Superior temporal gyrus (tissue), 1 donor: ENCODE measurements around the gene LINC01488.

Experiments
- DNase-seq: peaks from one replicate; pipeline ENCODE4 v3.0.0-alpha.2; 2016; ENCODE audit errors: extremely low spot score

The LINC01488 gene

GRCh38 chr11:69463995-69464960, 17.2 kb upstream of the LINC01488 start:
- no peak for DNase-seq

GRCh38 chr11:69465236-69466000, 16.0 kb upstream of the LINC01488 start:
- DNase-seq, result no peak

DNA sequence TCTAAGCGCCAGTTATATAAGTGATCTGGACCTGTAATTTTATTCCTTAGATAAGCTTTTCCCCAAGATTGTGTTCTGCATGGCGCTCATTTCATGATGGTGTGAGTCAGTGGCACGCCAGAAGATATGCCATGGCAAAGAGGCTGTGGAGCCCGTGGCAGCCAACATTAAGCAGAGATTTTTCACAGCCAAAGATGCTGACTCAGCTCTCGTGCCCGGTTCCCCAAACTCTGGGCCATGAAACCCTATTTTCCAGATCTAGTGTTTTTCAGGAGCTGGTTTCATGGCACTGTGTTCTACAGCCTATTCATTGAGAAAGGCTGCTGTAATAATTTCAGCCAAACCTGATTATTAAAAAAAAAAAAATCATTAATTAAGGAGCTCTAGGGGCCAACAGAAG, 15.4 kb upstream of the LINC01488 start:
- DNase-seq, result no peak

DNA sequence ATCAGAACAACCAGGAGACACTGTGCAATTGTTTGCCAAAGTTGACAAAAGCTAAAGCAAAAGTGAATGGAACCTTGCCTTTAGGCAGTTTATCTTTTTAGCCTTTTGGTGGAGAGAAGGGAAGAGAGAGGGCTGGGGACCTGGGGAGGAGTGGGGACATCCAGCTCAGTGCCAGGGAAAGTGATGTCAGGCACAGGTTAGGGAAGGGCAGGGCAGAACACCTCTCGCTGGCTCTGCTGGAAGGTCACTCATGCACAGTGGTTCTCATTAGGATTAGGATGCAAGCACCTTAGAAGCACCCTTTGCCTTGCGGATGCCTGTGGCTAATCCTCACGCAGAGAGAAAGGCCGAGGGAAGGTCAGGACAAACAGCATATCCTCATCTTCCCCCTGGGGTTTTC, 14.3 kb upstream of the LINC01488 start:
- no peak for DNase-seq

DNA sequence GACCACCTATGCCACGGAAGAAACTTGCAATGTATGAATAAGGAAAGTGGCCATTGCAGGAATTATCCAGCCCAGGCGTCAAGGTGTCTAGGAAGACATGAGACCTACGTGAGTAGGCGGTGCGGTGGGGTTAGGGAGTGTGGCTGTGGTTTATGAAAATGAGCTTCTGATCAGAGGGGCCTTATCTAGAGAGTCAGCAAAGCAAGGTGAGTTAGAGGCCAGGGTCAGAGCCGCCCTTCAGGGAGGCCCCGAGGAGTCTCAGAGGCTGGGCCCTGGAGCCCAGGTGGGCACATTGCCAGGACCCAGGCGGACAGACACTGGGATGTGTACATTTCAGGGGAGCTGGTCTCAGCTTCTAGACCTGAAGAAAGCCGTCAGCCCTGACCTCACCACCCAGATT, 13.8 kb upstream of the LINC01488 start:
- no peak for DNase-seq

GRCh38 chr11:69468221-69468620, 13.2 kb upstream of the LINC01488 start:
- no peak for DNase-seq

DNA sequence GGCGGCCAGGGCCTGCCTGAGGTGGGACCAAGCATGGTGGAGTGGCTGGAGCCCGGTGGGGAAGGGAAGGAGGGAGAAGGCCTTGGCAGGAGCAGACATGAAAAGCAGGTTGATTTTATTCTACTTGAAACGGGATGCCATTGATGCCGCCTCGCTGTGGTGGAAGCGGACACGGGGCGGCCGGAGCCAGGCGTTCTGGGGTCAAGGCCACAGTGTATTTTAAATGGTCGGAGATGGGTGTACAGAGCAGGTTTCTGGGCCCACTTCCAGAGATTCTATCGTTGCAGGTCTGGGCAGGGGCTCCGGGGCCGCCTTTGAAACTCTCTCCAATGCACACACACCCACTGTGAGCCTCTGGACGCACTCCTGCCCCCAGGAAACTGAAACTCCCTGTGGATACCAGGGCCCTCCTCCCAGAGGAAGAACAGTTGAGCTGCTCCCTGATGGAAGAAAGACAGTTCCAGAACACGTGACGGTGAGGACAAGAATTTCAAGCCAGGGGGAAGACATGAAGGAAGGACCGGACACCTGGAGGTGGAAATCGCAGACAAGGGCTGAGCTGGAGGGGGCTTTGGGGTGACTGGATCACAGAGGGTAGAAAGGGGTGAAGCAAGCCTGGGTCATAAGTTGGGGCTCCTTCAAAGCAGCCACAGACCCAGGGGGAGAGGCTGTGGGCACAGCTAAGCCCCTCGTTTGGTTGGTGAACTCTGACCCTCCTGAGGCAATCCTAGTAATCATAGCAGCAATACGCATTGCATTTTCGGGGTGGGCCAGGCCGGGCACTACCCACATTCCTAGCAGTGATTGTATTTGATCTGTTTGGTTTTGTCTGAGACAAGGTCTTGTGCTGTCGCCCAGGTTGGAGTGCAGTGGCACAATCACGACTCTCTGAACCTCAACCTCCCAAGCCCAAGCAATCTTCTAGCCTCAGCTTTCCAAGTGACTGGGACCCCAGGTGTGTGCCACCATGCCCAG, 12.3 kb upstream of the LINC01488 start:
- no peak for DNase-seq

DNA sequence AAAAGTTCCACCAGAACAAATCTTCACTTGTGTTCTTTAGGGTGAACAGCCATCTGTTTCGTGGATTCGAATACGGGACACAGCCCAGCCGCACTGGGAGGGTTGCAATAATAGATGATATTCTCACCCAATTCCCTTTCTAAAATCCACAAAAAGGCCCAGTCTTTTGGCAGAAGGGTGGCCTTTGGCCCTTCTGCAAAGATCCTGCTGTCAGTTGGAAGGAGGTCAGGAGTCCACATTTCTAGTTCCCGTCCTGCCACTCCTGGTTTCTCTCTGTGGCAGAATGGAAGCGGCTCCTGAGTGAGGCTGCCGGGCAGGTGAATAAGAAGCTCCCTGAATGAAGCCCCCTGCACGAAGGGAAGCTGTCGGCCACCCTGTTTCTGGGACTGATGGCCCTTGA, 11.2 kb upstream of the LINC01488 start:
- DNase-seq, result no peak

DNA sequence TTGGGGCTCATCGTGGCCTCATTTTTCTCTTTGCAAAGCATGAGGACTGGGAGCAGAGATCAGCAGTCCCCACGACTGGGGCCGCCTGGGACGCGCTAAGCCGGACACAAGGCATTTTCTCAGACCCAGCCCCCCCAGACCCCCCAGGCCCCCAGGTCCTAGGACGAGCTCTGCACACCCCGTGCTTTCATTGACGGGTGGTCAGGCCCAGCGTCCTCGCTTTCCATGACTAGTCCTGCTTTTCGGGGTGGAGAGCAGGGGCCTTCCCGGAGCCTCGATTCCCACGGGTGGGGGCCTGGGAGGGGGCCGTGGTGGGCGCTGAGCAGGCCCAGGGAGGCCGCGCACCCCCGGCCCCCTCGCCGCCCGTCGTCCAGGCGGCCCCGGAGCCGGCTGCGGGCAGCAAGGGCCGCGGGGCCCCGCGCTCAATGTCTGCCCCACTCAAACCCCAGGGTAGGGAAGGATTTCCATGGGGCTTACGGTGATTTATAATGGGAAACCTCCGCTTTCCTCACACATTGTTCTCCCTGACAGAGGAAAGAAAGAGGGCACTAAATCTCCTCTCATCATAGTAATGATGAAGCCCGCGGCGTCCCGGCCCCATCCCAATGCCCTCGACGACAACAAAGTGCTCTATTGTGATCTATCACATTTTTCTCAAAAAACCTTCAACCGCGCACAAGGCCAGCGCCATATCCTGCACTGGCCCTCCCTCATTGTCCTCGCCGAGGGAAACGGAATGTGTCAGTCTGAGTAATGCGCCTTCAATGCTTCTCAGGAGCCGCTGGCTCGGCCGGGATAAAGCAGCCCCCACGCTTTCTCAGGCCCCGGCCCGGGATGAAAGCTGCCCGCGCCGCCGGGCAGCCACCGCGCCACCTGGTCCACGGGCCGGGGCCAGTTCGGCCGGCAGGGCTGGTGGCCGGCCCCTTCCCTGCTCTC, 10.4 kb upstream of the LINC01488 start:
- no peak for DNase-seq

DNA sequence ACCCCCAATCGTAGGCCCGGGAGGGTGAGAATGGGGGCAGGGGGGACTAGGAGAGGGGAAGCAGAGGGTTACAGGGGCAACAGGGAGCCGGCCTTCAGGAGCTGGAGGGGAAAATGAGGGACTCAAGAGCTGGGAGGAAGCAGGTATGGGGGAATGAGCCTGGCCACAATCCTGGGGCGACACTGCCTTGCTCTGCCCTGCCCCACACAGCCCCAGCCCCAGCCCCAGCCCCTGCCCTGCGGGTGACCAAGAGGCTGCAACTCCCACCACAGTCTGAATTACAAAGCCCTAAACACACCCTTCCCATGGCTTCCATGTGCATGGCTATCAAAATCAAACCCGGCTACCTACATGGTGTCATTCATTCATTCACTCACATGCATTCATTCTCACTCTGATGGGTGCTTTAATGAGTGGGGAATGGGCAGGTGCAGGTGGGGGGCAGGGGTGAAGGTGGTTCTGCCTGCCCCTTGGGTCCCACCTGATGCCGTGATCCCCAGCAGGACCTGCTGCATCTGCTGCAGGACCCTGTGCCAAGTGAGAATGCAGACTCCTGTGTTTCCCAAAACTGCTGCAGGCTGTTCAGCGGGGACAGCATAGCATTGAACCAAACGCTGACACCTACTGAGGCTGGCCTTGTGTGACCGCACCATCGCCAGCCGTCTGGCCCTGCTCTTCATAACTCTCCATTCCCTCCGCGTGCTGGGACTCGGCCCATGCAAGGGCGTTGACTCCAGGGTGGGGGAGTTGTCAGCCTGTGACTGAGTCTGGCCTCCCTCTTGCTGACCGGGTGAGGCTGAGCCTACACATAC, 9.5 kb upstream of the LINC01488 start:
- no peak for DNase-seq

- no peak for DNase-seq
Observed at GRCh38 chr11:69472541-69473275, 8.8 kb upstream of the LINC01488 start.

- no peak for DNase-seq
Observed at GRCh38 chr11:69473276-69473845, 8.1 kb upstream of the LINC01488 start.

- no peak for DNase-seq
Observed at GRCh38 chr11:69474736-69475135, 6.7 kb upstream of the LINC01488 start.

DNA sequence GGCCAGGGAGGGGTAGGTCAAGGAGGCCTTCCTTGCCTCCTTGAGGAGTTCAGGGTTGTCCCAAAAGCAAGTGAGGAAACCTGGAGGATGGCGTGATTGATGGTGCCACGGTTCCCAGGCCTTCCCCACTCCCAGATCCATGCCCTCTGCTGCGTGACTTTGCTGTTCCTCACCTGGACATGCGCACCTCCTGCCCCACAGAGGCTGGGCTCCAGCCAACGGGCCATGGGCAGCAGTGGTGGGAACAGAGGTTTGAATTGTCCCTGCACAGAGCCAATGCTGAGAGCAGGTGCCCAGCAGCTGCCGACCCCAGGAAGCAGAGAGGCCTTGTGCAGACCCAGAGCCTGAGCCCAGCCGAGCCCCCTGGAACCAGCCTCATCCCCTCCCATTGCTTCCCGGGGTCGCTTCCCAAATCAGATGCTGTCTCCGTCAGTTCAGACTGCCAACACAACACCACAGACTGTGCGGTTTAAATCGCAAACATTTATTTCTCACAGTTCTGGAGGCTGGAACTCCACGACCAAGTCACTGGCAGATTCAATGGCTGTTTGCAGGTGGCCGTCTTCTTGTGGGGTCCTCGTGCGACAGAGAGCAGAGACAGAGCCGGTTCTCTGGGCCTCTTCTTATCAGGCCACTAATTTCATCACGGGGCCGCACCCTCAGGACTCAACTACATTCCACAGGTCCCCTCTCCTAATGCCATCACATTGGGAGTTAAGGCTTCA, 6.2 kb upstream of the LINC01488 start:
- no peak for DNase-seq

- no peak for DNase-seq
Observed at GRCh38 chr11:69475866-69476471, 5.5 kb upstream of the LINC01488 start.

- no peak for DNase-seq
Observed at GRCh38 chr11:69476509-69476961, 4.9 kb upstream of the LINC01488 start.

DNA sequence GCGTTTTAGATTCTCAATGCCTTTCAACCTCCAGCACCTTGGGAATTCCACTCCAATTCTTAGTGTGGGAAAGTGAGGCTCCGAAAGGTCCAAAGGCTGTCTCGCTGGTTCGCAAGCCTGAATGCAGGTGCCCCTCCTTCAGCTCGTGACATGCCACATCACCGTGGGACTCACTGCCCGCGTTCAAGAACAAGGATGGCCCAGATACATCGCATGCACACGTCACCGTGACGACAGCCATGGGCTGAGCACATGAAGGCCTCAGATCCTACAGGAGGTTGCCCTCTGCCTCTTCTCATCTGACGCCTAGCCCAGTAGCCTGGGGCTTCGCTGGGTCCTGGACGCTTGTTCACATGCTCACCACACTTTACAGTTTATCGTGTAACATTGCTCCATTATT, 4.4 kb upstream of the LINC01488 start:
- DNase-seq, result no peak
